GM23248 (cell line): ENCODE results near the gene SNX32. TPM values are rescaled to one million over a fixed set of nuclear protein-coding genes. Genes with fewer than 3 reads are reported as not detected.

Experiments
- DNase-seq: peaks from one replicate; pipeline ENCODE4 v3.0.0-alpha.2; 2015
- H2AFZ ChIP-seq: fragments of 200-600 bp; sonication (generic); 2 replicates; pipeline ENCODE4 v1.6.1; 2016; ENCODE audit warnings: antibody characterized with exemption
- H3F3A ChIP-seq: fragments of 200-600 bp; sonication (generic); 2 replicates; pipeline ENCODE4 v1.6.1; 2016; ENCODE audit warnings: mild to moderate bottlenecking, antibody characterized with exemption, mixed run types; ENCODE audit not compliant: insufficient read depth
- H3K27ac ChIP-seq: fragments of 200-600 bp; sonication (generic); 2 replicates; pipeline ENCODE4 v1.5.1; 2016; ENCODE audit warnings: mild to moderate bottlenecking
- H3K27me3 ChIP-seq: fragments of 200-600 bp; sonication (generic); replicated peaks from 2 replicates; pipeline ENCODE4 v1.6.1; 2016; ENCODE audit warnings: mild to moderate bottlenecking; ENCODE audit not compliant: insufficient read depth
- H3K36me3 ChIP-seq: fragments of 200-600 bp; sonication (generic); 2 replicates; pipeline ENCODE4 v1.6.1; 2016; ENCODE audit warnings: low read depth, mild to moderate bottlenecking
- H3K4me1 ChIP-seq: fragments of 200-600 bp; sonication (generic); 2 replicates; pipeline ENCODE4 v1.6.1; 2016; ENCODE audit warnings: mild to moderate bottlenecking; ENCODE audit not compliant: insufficient read depth
- H3K4me2 ChIP-seq: fragments of 200-600 bp; sonication (generic); one replicate; pipeline ENCODE4 v1.6.1; 2016; ENCODE audit warnings: mild to moderate bottlenecking; ENCODE audit not compliant: unreplicated experiment
- H3K4me3 ChIP-seq: fragments of 200-600 bp; sonication (generic); 2 replicates; pipeline ENCODE4 v1.5.1; 2016; ENCODE audit warnings: mild to moderate bottlenecking
- H3K79me2 ChIP-seq: fragments of 200-600 bp; sonication (generic); 2 replicates; pipeline ENCODE4 v1.6.1; 2016; ENCODE audit warnings: mild to moderate bottlenecking; ENCODE audit not compliant: insufficient read depth
- H3K9ac ChIP-seq: fragments of 200-600 bp; sonication (generic); 2 replicates; pipeline ENCODE4 v1.6.1; 2016; ENCODE audit warnings: mild to moderate bottlenecking
- H3K9me2 ChIP-seq: fragments of 200-600 bp; sonication (generic); 2 replicates; pipeline ENCODE4 v1.6.1; 2016; ENCODE audit warnings: mixed run types, mild to moderate bottlenecking, moderate library complexity; ENCODE audit not compliant: insufficient read depth
- H3K9me3 ChIP-seq: fragments of 200-600 bp; sonication (generic); one replicate; pipeline ENCODE4 v1.6.1; 2017; ENCODE audit warnings: low read depth
- H4K20me1 ChIP-seq: fragments of 200-600 bp; sonication (generic); 2 replicates; pipeline ENCODE4 v1.6.0; 2016; ENCODE audit not compliant: insufficient read depth
- EZH2 ChIP-seq: fragments of 200-600 bp; sonication (generic); IDR thresholded peaks from 2 replicates; pipeline ENCODE4 v1.6.1; 2018; ENCODE audit warnings: antibody characterized with exemption, mild to moderate bottlenecking; ENCODE audit not compliant: insufficient read depth, poor library complexity, severe bottlenecking
- EZH2phosphoT487 ChIP-seq: fragments of 200-600 bp; sonication (generic); IDR thresholded peaks from 2 replicates; pipeline ENCODE4 v1.6.1; 2018; ENCODE audit warnings: antibody characterized with exemption, moderate library complexity, mild to moderate bottlenecking, low read depth; ENCODE audit not compliant: insufficient read depth
- WGBS, 2 experiments: methylation state at CpG; one replicate each; pipeline ENCODE4 v1.1.6; 2015 to 2017; ENCODE audit warnings: low lambda C conversion rate in 2 of 2, low coverage in 1 of 2; ENCODE audit errors: missing lambda C conversion rate in 2 of 2; 5-methylcytosine and 5-hydroxymethylcytosine counted together
- in situ Hi-C: fragments of 300-500 bp; cut with MboI; formaldehyde crosslinking; loops from 2 replicates; pipeline ENCODE4 v1.15.0; 2020
- polyA plus RNA-seq: library from polyadenylated mRNA; unstranded; fragments of >200 nt; fragmentation: Nextera tagmentation; extraction: Ambion mirVana; gene quantifications from 2 replicates; pipeline ENCODE4 v1.2.1, GENCODE V29; 2016
- total RNA-seq: library from RNA; depleted of rRNA; stranded (reverse); fragments of >200 nt; shearing (Covaris generic); gene quantifications from 2 replicates; pipeline ENCODE4 v1.2.3, GENCODE V29; 2014

SNX32 gene
- total and polyA plus RNA-seq, 2 experiments from 2014 or later = 0.51 TPM; not detected in 1

- Histone ChIP-seq H4K20me1 (no peaks in the 10 kb centered on the region), H3F3A (no peaks in the 10 kb centered on the region), H3K36me3 (no peaks in the 10 kb centered on the region), H3K27ac (no peak overlapping the region), H3K4me1 (no peaks in the 10 kb centered on the region), H3K9me3 (no peaks in the 10 kb centered on the region), H2AFZ (no peak overlapping the region), H3K27me3 (peaks cover 31% of the 10 kb centered on the region), H3K4me2 (no peak overlapping the region), H3K79me2 (no peaks in the 10 kb centered on the region), H3K9ac (no peak overlapping the region), H3K9me2 (no peaks in the 10 kb centered on the region), H3K4me3 (no peak overlapping the region)
- TF ChIP-seq EZH2phosphoT487 = no peak
- TF ChIP-seq EZH2 = no peak
- in situ Hi-C loops = no loop called here
- no peak for DNase-seq
- WGBS, 2 experiments = 75 to 77% methylated on average over 13 to 14 of the region's 14 CpGs
Measured at GRCh38 chr11:65789230-65790103, 44.3 kb upstream of the SNX32 start.

GRCh38 chr11:65790104-65790901 lies 43.5 kb upstream of the SNX32 start:
- peaks cover 27% of the 10 kb centered on the region for H3K27me3 ChIP-seq
- DNase-seq = no peak
- in situ Hi-C loops = no loop called here

GRCh38 chr11:65790902-65791650 lies 42.7 kb upstream of the SNX32 start:
- Histone ChIP-seq H3K79me2 (no peaks in the 10 kb centered on the region), H3K9me3 (no peaks in the 10 kb centered on the region), H3F3A (no peaks in the 10 kb centered on the region), H3K27me3 (peaks cover 21% of the 10 kb centered on the region), H3K36me3 (no peaks in the 10 kb centered on the region), H3K9ac (no peak overlapping the region), H3K4me2 (no peak overlapping the region), H3K9me2 (no peaks in the 10 kb centered on the region), H2AFZ (no peak overlapping the region), H3K27ac (no peak overlapping the region), H3K4me3 (no peak overlapping the region), H4K20me1 (no peaks in the 10 kb centered on the region), H3K4me1 (no peaks in the 10 kb centered on the region)
- in situ Hi-C loops = no loop called here
- TF ChIP-seq EZH2 = no peak
- no peak for TF ChIP-seq EZH2phosphoT487
- DNase-seq = no peak
- 86 to 90% methylated on average over 18 of the region's 18 CpGs for WGBS, 2 experiments

More at GRCh38 chr11:65790104-65790901, 43.5 kb upstream of the SNX32 start:
- no peaks in the 10 kb centered on the region for H3K9me3 ChIP-seq
- no peak overlapping the region for H3K4me2 ChIP-seq
- H3K4me3 ChIP-seq = no peak overlapping the region
- no peaks in the 10 kb centered on the region for H3K36me3 ChIP-seq
- no peaks in the 10 kb centered on the region for H3F3A ChIP-seq
- no peak overlapping the region for H3K27ac ChIP-seq
- no peak for TF ChIP-seq EZH2
- no peak for TF ChIP-seq EZH2phosphoT487
- 81 to 85% methylated on average over 13 of the region's 13 CpGs for WGBS, 2 experiments
- no peak overlapping the region for H2AFZ ChIP-seq
- no peaks in the 10 kb centered on the region for H4K20me1 ChIP-seq
- no peak overlapping the region for H3K9ac ChIP-seq
- no peaks in the 10 kb centered on the region for H3K4me1 ChIP-seq
- H3K9me2 ChIP-seq = no peaks in the 10 kb centered on the region
- H3K79me2 ChIP-seq = no peaks in the 10 kb centered on the region

- Histone ChIP-seq H3K4me3 (no peak overlapping the region), H3K4me1 (no peaks in the 10 kb centered on the region), H3K4me2 (no peak overlapping the region), H2AFZ (no peak overlapping the region), H3K9me2 (no peaks in the 10 kb centered on the region), H3K27ac (no peak overlapping the region), H3K9ac (no peak overlapping the region), H3K36me3 (no peaks in the 10 kb centered on the region), H3F3A (no peaks in the 10 kb centered on the region), H4K20me1 (no peaks in the 10 kb centered on the region), H3K27me3 (peaks cover 23% of the 10 kb centered on the region), H3K9me3 (no peaks in the 10 kb centered on the region), H3K79me2 (no peaks in the 10 kb centered on the region)
- peak; percentile 48 for DNase-seq
- no peak for TF ChIP-seq EZH2phosphoT487
- TF ChIP-seq EZH2 = no peak
- 80 to 93% methylated on average over 12 to 13 of the region's 13 CpGs for WGBS, 2 experiments
- in situ Hi-C loops = no loop called here
Measured at GRCh38 chr11:65791719-65792213, 42.0 kb upstream of the SNX32 start.
